Loucy (cell line): ENCODE results near the gene S1PR3.

ENCODE experiments used
- H2AFZ ChIP-seq: fragments of 200-600 bp; sonication (generic); 2 replicates; pipeline ENCODE4 v1.6.0; 2016; ENCODE audit warnings: antibody characterized with exemption, mild to moderate bottlenecking, low read length, moderate library complexity
- H3F3A ChIP-seq: fragments of 200-600 bp; 2 replicates; pipeline ENCODE4 v1.6.0; 2016; ENCODE audit warnings: antibody characterized with exemption, low read depth, mild to moderate bottlenecking
- H3K27me3 ChIP-seq: fragments of 200-600 bp; sonication (generic); 2 replicates; pipeline ENCODE4 v1.6.1; 2014; ENCODE audit warnings: low read length, mild to moderate bottlenecking; ENCODE audit not compliant: insufficient read depth, poor library complexity, severe bottlenecking
- H3K36me3 ChIP-seq: fragments of 200-600 bp; sonication (generic); 2 replicates; pipeline ENCODE4 v1.6.1; 2016; ENCODE audit warnings: low read length; ENCODE audit not compliant: insufficient read depth
- H3K4me1 ChIP-seq: fragments of 200-600 bp; sonication (generic); 2 replicates; pipeline ENCODE4 v1.5.1; 2014; ENCODE audit warnings: low read length, mild to moderate bottlenecking; ENCODE audit not compliant: insufficient read depth, poor library complexity, severe bottlenecking
- H3K4me2 ChIP-seq: fragments of 200-600 bp; sonication (generic); 2 replicates; pipeline ENCODE4 v1.6.0; 2014; ENCODE audit warnings: antibody characterized with exemption, low read length, low read depth, mild to moderate bottlenecking; ENCODE audit not compliant: poor library complexity, severe bottlenecking
- H3K4me3 ChIP-seq: fragments of 200-600 bp; sonication (generic); 2 replicates; pipeline ENCODE4 v1.5.1; 2014; ENCODE audit warnings: low read length, mild to moderate bottlenecking, mixed read lengths; ENCODE audit not compliant: poor library complexity, severe bottlenecking
- H3K79me2 ChIP-seq: fragments of 200-600 bp; sonication (generic); 2 replicates; pipeline ENCODE4 v1.6.1; 2014; ENCODE audit warnings: low read length; ENCODE audit not compliant: insufficient read depth
- H3K9ac ChIP-seq: fragments of 200-600 bp; sonication (generic); 2 replicates; pipeline ENCODE4 v1.6.0; 2014; ENCODE audit warnings: mild to moderate bottlenecking, low read depth, low read length, moderate library complexity; ENCODE audit not compliant: poor library complexity, severe bottlenecking
- H3K9me2 ChIP-seq: fragments of 200-600 bp; sonication (generic); replicated peaks from 2 replicates; pipeline ENCODE4 v1.6.1; 2016; ENCODE audit warnings: low read depth, low read length, mixed read lengths
- H3K9me3 ChIP-seq: fragments of 200-600 bp; sonication (generic); 2 replicates; pipeline ENCODE4 v1.6.1; 2014; ENCODE audit warnings: mild to moderate bottlenecking, antibody characterized with exemption, low read length, low read depth; ENCODE audit not compliant: insufficient read depth
- H4K20me1 ChIP-seq: fragments of 200-600 bp; sonication (generic); 2 replicates; pipeline ENCODE4 v1.6.0; 2014; ENCODE audit warnings: antibody characterized with exemption, low read length, mild to moderate bottlenecking; ENCODE audit not compliant: insufficient read depth, poor library complexity, severe bottlenecking
- EZH2phosphoT487 ChIP-seq: fragments of 200-600 bp; IDR thresholded peaks from 2 replicates; pipeline ENCODE4 v1.6.1; 2018; ENCODE audit warnings: antibody characterized with exemption, mild to moderate bottlenecking, moderate library complexity, borderline replicate concordance
- TF ChIP-seq, protein P1 (sequence below): fragments of 200-600 bp; sonication (generic); conservative IDR thresholded peaks from 2 replicates; pipeline ENCODE4 v1.5.1; 2014; ENCODE audit warnings: mild to moderate bottlenecking, antibody characterized with exemption, low read length

S1PR3 gene

DNA sequence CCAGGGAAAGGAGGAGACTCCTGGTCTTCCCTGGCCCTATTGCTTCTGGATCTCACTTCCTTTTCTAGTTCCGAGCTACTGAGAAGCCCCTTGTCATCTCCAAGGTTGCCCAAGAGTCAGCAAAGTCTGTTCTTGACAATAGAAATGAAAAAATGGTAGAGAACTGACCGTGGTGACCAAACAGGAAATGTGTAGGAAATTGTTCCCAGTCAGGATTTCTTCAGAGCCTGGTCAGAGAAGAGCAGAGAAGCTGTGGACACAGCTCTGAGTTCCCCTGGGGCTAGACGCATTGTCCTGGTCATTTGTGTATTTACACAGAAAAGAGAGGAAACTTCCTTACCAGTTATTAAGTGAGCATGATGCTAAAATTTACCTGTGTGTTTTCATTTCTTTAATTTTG lies 35.6 kb downstream of the S1PR3 start:
- no peak for TF ChIP-seq EZH2phosphoT487
- TF ChIP-seq, protein P1, sequence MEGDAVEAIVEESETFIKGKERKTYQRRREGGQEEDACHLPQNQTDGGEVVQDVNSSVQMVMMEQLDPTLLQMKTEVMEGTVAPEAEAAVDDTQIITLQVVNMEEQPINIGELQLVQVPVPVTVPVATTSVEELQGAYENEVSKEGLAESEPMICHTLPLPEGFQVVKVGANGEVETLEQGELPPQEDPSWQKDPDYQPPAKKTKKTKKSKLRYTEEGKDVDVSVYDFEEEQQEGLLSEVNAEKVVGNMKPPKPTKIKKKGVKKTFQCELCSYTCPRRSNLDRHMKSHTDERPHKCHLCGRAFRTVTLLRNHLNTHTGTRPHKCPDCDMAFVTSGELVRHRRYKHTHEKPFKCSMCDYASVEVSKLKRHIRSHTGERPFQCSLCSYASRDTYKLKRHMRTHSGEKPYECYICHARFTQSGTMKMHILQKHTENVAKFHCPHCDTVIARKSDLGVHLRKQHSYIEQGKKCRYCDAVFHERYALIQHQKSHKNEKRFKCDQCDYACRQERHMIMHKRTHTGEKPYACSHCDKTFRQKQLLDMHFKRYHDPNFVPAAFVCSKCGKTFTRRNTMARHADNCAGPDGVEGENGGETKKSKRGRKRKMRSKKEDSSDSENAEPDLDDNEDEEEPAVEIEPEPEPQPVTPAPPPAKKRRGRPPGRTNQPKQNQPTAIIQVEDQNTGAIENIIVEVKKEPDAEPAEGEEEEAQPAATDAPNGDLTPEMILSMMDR: no peak
- H3K4me2 ChIP-seq: no peak overlapping the region

DNA sequence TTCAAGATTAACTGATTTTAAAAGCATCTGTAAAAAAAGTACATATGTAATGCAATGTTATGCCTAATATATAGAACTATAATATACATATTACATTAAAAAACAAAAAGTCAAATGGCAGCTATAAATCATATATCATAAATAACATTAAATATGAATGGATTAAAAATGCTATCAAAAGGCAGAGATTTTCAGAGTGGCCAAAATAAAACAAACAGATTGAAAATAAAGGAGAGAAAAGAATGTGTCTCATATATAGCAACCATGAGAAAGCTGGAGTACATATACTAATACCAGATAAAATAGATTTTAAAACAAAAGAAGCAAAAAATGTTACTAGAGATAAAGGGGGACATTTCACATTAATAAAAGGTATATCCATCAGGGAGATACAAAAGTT lies 38.5 kb downstream of the S1PR3 start:
- Histone ChIP-seq H3K4me3 (no peak overlapping the region), H3K4me2 (no peak overlapping the region), H2AFZ (no peak overlapping the region), H3K4me1 (no peaks in the 10 kb centered on the region), H4K20me1 (no peaks in the 10 kb centered on the region), H3K27me3 (peaks cover 3% of the 10 kb centered on the region), H3K79me2 (no peaks in the 10 kb centered on the region), H3K9me3 (peaks cover 12% of the 10 kb centered on the region; the same call in 1 of the 2 replicates), H3F3A (no peaks in the 10 kb centered on the region), H3K36me3 (no peaks in the 10 kb centered on the region), H3K9me2 (no peaks in the 10 kb centered on the region), H3K9ac (no peak overlapping the region)
- TF ChIP-seq EZH2phosphoT487: no peak
- TF ChIP-seq, protein P1: no peak

More for the DNA sequence above, 35.6 kb downstream of the S1PR3 start:
- H4K20me1 ChIP-seq: no peaks in the 10 kb centered on the region
- no peak overlapping the region for H3K9ac ChIP-seq
- peaks cover 3% of the 10 kb centered on the region for H3K27me3 ChIP-seq
- H3K9me3 ChIP-seq: peaks cover 12% of the 10 kb centered on the region; the same call in 1 of the 2 replicates
- no peaks in the 10 kb centered on the region for H3K79me2 ChIP-seq
- no peaks in the 10 kb centered on the region for H3K4me1 ChIP-seq
- H3K4me3 ChIP-seq: no peak overlapping the region
- no peaks in the 10 kb centered on the region for H3K9me2 ChIP-seq
- H3F3A ChIP-seq: no peaks in the 10 kb centered on the region
- H2AFZ ChIP-seq: no peak overlapping the region
- no peaks in the 10 kb centered on the region for H3K36me3 ChIP-seq

DNA sequence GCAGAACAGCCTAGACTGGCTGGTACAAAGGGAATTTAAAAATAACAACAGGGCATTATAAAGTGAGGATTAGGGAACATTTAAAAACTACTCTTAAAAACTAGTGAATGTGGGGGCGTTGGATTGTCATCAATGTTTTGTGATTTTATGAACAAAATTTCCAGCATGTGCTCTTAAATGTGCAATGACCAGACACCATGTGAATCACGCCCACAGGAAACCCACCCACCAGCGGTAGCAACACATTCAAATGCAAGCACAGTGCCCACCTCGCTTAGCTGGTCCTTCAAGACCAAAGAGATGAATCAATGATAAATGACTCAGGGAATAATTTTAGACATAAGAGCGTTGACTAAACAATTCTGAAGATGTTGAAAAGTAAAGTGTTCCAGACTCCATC lies 40.9 kb downstream of the S1PR3 start:
- Histone ChIP-seq H3K9me3 (peaks cover 12% of the 10 kb centered on the region; the same call in 1 of the 2 replicates), H3K9me2 (no peaks in the 10 kb centered on the region), H3K79me2 (no peaks in the 10 kb centered on the region), H3K4me1 (no peaks in the 10 kb centered on the region), H3K4me2 (no peak overlapping the region), H4K20me1 (no peaks in the 10 kb centered on the region), H3K9ac (no peak overlapping the region), H2AFZ (no peak overlapping the region), H3K36me3 (no peaks in the 10 kb centered on the region), H3K27me3 (peaks cover 3% of the 10 kb centered on the region), H3K4me3 (no peak overlapping the region), H3F3A (no peaks in the 10 kb centered on the region)
- no peak for TF ChIP-seq EZH2phosphoT487
- TF ChIP-seq, protein P1: no peak
